H54 (cell line): ENCODE data around the gene EDNRA.

Experiments
- DNase-seq: peaks from one replicate; pipeline ENCODE4 v3.0.0; 2011; ENCODE audit warnings: low spot score, mixed read lengths; ENCODE audit not compliant: insufficient read length
- FAIRE-seq: peaks from 3 replicates; lab custom pipeline; 2011; peaks lifted over from hg19 to GRCh38; lab: Jason Lieb, UNC
- POLR2A ChIP-seq: IDR thresholded peaks from 2 replicates; pipeline ENCODE4 v1.6.1; 2011; ENCODE audit warnings: low read depth, mild to moderate bottlenecking, low read length

EDNRA gene

DNA sequence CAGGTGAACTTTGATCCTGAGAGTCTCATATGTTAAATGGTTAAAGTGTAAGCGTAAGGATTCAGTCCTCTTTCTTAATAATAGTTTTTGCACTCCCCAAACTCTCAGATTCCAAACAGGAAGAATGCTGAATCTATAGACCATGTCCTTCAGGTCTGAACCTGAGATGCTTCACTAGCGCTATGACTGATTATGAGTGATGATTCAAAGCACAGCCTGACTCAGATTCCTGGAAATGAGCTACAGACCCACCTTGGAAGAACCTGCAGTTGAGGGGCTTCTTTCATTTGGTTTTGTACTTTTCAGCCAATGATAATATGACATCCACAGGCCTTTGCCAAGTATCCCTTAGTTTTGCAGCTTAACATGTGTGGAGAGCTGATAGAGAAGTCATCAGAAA is 1.4 kb downstream of the EDNRA start:
- no peak for TF ChIP-seq POLR2A
- FAIRE-seq: no peak
- DNase-seq: no peak

GRCh38 chr4:147485167-147485566 is 4.3 kb downstream of the EDNRA start:
- TF ChIP-seq POLR2A: no peak
- DNase-seq: no peak
- no peak for FAIRE-seq

GRCh38 chr4:147487616-147488015 is 6.7 kb downstream of the EDNRA start:
- no peak for TF ChIP-seq POLR2A
- FAIRE-seq: no peak
- DNase-seq: no peak

DNA sequence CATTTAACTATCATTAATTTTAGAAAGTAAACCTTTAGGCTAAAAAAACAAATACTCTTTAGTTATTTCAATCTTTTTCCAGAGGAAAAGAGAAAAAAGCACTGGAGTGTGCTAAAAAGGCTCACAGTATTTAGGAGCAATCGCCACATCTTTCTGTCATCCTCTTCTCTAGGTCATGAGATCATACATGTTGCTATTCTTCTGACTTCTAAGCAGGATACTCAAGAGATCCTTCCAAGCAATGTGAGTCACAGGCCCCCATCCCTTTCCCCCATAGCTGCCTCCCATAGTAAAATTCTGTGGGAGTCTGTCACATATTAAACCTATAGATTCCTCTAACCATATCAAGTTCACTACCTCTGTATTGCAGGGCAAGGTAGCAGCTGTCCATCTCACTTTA is 7.7 kb downstream of the EDNRA start:
- TF ChIP-seq POLR2A: no peak
- DNase-seq: no peak
- no peak for FAIRE-seq

DNA sequence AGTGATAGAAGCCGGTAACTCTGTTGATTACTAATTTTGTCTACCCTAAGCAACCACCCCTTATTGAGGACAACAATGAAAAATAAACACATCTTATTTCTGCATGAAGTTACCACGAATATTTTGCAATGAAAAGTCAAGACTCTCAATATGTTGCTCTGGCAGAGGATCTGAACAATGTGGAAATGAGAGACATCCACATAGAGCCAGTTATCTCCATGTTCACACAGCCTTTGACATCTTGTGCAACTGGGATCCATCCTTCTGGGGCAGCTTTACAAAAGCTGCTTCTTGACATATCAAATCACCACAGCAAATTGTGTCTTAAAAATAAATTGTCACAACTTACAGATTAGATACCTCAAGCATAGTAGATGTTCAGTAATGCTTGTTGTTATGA is 10.2 kb downstream of the EDNRA start:
- DNase-seq (no peak), FAIRE-seq (no peak)
- TF ChIP-seq POLR2A: no peak

- DNase-seq: no peak
- TF ChIP-seq POLR2A: no peak
- no peak for FAIRE-seq
Measured at GRCh38 chr4:147492306-147492705, 11.4 kb downstream of the EDNRA start.

DNA sequence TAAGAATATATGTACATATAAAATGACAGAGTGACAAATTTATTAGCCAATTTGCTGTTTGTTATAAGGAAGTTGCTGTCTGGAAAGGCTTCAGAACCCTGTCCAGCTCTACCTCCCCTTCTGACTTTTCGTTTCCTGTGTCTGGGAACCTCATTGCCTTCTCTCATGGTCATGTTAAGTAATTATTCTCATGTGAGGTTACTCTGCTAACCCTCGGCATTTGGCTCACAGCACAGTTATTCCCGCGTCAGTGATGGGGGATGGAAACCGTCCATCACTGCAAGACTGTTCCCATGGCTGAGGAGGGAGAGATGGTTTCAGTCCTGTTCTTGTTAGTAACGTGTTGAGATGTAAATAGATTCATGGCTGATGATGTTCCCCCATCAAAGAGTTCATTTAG is 11.9 kb downstream of the EDNRA start:
- FAIRE-seq (no peak), DNase-seq (no peak)
- TF ChIP-seq POLR2A: no peak

GRCh38 chr4:147493307-147493706 is 12.4 kb downstream of the EDNRA start:
- FAIRE-seq (no peak), DNase-seq (no peak)
- TF ChIP-seq POLR2A: no peak

DNA sequence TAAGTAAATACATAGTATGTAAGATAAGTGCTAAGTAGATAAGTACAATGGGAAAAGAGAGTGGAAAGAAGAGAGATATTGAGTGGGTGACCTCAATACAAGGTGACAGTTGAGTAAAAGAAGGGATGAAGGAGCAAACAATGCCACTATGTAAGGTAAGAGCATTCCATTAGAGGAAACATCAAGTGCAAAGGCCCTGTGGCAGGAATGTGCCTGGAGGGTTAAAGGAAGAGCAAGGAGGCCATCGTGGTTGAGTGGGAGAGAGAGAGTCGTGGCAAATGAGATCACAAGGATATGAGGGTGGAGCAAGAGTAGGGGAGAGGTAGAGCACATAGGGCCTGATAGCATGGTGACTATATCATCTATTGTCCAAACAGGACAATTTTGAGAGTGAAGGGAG is 13.4 kb downstream of the EDNRA start:
- no peak for DNase-seq
- no peak for TF ChIP-seq POLR2A
- FAIRE-seq: no peak

DNA sequence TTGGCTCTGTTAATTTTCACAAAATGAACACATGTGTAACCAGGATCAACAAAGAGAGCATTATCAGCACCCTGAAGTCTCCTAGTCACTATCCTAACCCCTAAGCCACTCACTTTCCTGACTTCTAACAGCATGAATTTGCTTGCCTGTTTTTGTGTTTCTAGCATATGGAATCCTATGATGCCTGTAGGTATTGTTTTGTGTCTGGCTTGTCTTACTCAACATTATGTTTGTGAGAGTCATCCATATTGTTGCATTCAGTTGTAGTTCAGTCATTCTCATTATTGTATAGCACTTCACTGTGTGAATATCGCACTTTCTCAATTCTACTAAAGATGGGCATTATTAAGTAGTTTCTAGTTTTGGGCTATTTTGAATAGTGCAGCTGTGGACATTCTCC is 15.6 kb downstream of the EDNRA start:
- no peak for DNase-seq
- TF ChIP-seq POLR2A: no peak
- no peak for FAIRE-seq

DNA sequence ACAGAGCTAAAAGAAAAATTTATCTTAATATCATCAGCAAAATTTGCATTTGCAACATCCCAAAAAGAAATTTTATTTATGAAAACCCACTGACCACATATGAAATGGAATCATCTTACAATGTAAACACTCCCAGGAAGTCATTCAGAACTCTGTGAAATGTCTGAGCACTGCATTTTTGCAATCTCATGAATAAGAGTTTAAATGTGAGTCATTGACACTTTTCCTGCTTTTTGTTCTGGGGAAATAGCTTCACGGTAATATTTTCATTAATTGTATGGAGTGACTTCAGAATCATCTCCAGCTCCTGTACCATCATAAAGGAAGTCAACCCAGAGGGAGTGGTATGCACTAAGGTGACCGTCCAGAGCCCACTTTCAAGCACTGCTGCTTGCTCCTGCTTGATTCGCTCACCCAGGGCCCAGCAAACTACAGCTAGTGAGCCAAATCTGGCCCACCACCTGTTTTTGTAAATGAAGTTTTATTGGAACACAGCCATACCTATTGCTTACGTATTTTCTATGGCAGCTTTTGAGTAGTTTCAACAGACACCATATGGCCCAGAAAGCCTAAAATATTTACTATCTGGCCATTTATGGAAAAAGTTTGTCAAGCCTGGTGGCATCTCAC is 17.2 kb downstream of the EDNRA start:
- no peak for TF ChIP-seq POLR2A
- FAIRE-seq (no peak), DNase-seq (no peak)

DNA sequence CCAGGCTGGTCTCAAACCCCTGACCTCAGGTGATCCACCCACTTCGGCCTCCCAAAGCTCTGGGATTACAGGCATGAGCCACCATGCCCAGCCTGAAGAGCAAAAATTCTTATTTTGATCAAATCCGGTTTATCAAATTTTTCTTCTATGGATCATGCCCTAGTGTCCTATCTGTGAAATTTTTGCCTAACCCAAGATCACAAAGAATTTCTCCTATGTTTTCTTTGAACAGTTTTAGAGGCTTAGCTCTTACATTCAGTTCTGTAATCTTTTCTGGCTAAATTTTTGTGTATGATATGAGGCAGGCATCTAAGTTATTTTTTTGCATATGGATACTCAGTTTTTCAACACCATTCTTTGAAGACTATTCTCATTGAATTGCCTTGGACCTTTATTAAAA is 27.4 kb downstream of the EDNRA start:
- TF ChIP-seq POLR2A: no peak
- DNase-seq (no peak), FAIRE-seq (no peak)

- FAIRE-seq: no peak
- TF ChIP-seq POLR2A: no peak
- DNase-seq: no peak
Measured at GRCh38 chr4:147509386-147509785, 28.5 kb downstream of the EDNRA start.

DNA sequence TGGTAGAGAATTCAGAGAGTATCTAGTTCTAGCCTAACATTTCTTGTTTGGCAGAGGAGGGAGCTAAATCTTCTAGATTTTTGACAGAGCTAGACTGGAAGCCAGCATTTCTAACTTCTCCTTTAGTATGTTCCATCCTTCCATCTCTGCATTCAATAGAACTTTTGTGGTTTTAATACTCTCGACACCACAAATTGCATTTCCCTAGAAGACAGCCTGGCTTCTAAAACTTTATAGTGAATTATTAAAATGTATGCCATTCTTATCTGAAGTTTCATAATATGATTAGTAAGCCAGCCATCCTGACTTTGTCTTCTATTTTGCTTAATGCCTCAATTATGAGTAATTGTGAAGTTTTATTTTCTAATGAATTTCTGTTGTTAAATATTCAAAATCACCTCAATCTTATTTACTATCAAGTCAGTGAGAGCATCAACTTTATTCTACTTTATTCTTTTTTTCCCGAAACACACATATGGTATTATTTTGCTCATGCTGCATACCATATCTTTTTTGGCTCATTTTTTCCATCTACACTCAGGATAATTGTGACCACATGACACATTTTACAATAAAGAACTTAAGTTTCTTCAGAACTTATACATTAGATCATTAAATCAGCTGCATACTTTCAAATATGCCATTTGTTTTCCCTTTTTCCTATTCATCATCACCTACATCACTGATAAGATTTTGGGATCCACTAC is 30.2 kb downstream of the EDNRA start:
- no peak for TF ChIP-seq POLR2A
- no peak for FAIRE-seq
- no peak for DNase-seq

- DNase-seq (no peak), FAIRE-seq (no peak)
- no peak for TF ChIP-seq POLR2A
Measured at GRCh38 chr4:147513091-147513490, 32.2 kb downstream of the EDNRA start.
